ENCODE data around the gene ATAT1.
A peak's percentile ranks its signal among the peaks of the same experiment; 100 is the strongest.

Gene ATAT1

GRCh38 chr6:30613251-30614043 is 13.2 kb upstream of the ATAT1 start:
- DNase-seq (ENCODE audit: low read depth) = no peak

GRCh38 chr6:30614044-30614842 is 12.4 kb upstream of the ATAT1 start:
- DNase-seq (ENCODE audit: low read depth) = no peak

- peak; percentile 66 for DNase-seq (ENCODE audit: low read depth)
These were observed 11.8 kb upstream of the ATAT1 start for GRCh38 chr6:30614843-30615218.

GRCh38 chr6:30615219-30615957 is 11.3 kb upstream of the ATAT1 start:
- peak; percentile 16 for DNase-seq (ENCODE audit: low read depth)

- DNase-seq (ENCODE audit: low read depth) = peak; percentile 22
These were observed 10.5 kb upstream of the ATAT1 start for GRCh38 chr6:30615958-30616810.

GRCh38 chr6:30616811-30617564 is 9.7 kb upstream of the ATAT1 start, which contains the start of gene PPP1R10:
Gene PPP1R10, minus strand, starts transcription at chr6:30617243. Its CDS starts 7,299 bp downstream, at chr6:30609944.
- peak; percentile 94 for DNase-seq (ENCODE audit: low read depth)

GRCh38 chr6:30617565-30618269 is 9.0 kb upstream of the ATAT1 start, which contains the start of gene MRPS18B:
Gene MRPS18B, plus strand, starts transcription at chr6:30617840. Its CDS starts 26 bp downstream, at chr6:30617866.
- DNase-seq (ENCODE audit: low read depth) = peak; percentile 96

GRCh38 chr6:30618270-30618797 is 8.3 kb upstream of the ATAT1 start:
- DNase-seq (ENCODE audit: low read depth) = no peak

GRCh38 chr6:30619561-30619960 is 7.1 kb upstream of the ATAT1 start:
- DNase-seq (ENCODE audit: low read depth) = no peak

GRCh38 chr6:30625511-30625910 is 1.2 kb upstream of the ATAT1 start:
- DNase-seq (ENCODE audit: low read depth) = no peak

GRCh38 chr6:30635834-30636233 is 9.2 kb downstream of the ATAT1 start:
- DNase-seq (ENCODE audit: low read depth) = no peak

GRCh38 chr6:30640481-30640880 is 13.8 kb downstream of the ATAT1 start:
- no peak for DNase-seq (ENCODE audit: low read depth)

GRCh38 chr6:30641048-30641447 is 14.4 kb downstream of the ATAT1 start:
- no peak for DNase-seq (ENCODE audit: low read depth)

GRCh38 chr6:30643656-30644055 is 17.0 kb downstream of the ATAT1 start:
- no peak for DNase-seq (ENCODE audit: low read depth)

- no peak for DNase-seq (ENCODE audit: low read depth)
These were observed 18.1 kb downstream of the ATAT1 start for GRCh38 chr6:30644769-30645168.

- DNase-seq (ENCODE audit: low read depth) = no peak
These were observed 19.3 kb downstream of the ATAT1 start for GRCh38 chr6:30645989-30646388.

GRCh38 chr6:30646450-30647241 is 20.0 kb downstream of the ATAT1 start, which contains the start of gene C6orf136:
Gene C6orf136, plus strand, starts transcription at chr6:30647133. Its CDS starts 99 bp downstream, at chr6:30647232.
- DNase-seq (ENCODE audit: low read depth) = peak; percentile 90

- peak; percentile 62 for DNase-seq (ENCODE audit: low read depth)
These were observed 20.8 kb downstream of the ATAT1 start for GRCh38 chr6:30647242-30648116.

All from activated T-cell treated with anti-CD3 and anti-CD28 coated beads for 1 hour (primary cell).